ENCODE measurements around the gene PTPN14.
A peak's percentile ranks its signal among the peaks of the same experiment; 100 is the strongest.
"Not testable (repeated sequence)": the region's sequence is repeated elsewhere in the genome, so short reads cannot be mapped to it uniquely, and the experiment has no call there.

Gene PTPN14

DNA sequence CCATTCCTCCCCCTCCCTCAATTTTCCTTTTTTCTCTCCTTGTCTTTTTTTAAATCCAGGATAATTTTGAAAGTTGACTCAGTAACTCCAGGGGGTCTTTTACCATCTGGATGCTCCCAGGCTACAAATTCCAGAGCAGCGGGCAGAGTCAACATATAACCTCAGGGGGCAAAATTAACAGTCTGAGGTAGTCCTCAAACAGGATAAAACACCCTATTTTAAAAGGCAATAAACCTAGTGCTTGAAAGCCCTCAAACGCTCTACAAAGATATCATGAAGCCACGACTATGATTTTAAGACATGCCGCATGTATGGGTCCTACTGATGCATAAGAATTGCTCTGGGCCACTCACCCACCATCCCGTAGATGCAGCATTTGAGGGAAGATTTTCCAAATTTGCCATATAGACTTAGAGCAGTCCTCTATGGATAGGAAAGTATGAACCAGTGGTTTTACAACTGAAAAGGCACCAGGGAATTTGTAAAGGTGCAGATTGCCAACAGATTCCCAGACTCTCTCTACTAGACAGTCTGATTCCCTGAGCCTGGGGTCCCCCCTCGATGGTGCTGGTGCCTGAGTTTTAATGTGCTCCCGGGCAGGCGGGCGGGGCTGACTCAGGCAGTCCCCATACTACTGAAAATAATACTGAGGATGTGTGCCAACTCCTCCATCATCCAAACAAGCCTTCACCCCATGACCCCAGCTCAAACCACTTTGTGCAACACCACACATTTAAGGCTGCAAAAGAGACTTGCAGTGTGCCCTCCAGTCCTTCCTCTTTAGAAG lies 37.2 kb downstream of the PTPN14 start:
- FAIRE-seq (no peak), DNase-seq (ENCODE audit: extremely low spot score, insufficient read length, low read depth) (no peak)

DNA sequence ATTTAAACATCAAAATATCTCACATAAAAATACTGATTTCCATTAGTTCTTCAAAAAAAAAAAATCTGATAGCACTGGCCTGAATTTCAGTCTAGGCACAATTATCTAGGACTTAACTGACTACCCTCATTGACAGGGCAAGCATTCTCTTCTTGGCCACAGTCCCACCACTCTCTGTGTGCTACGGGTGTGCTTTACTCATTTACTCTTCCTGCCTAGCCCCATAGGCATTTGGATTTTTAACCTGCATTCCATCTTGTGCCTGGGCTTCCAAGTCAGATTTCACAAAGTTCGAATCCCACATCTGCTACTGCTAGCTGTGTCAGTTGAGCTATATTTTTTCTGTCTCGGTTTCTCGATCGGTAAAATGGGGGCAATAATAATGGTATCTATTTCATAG lies 38.0 kb downstream of the PTPN14 start:
- no peak for DNase-seq (ENCODE audit: extremely low spot score, insufficient read length, low read depth)
- no peak for FAIRE-seq

DNA sequence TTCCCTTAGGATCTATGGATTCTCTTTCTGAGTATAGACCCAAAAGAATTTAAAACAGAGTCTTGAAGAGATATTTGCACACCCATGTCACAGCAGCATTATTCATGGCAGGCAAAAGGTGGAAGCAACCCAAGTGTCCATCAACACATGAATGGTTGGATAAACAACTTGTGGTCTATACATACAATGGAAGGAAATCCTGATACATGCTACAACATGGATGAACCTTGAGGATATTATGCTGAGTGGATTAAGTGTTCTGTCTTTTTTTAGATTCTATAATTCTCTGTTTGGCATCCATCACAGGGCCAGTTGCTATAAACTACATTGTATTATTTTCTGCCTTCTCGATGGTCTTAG lies 39.8 kb downstream of the PTPN14 start:
- DNase-seq (ENCODE audit: extremely low spot score, insufficient read length, low read depth) (no peak), FAIRE-seq (no peak)

DNA sequence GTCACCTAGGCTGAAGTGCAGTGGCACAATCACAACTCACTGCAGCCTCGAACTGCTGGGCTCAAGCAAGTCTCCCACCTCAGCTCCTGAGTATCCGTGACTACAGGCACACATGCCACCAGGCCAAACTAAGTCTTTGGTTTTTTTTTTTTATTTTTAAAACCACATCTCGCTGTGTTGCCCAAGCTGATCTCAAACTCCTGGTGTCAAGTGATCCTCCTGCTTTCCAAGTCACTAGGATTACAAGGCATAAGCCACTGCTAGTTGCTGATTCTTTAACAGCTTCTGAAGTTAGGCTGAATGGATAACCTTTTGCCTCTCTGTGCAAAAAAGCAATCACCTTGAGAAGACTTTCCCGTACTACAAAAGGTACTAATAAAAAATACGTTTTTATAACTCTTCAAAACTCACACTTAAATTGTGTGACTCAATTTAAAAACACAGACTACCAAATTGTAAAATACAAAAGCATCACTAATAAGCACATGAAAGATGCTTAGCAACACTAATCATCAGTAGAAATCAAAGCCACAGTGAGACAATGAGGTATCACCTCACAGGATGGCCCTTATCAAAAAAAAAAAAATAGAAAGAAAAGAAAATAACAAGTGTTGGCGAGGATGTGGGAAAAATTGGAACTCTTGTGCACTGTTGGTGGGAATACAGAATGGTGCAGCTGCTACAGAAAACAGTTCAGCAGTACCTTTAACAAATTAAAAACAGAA lies 40.3 kb downstream of the PTPN14 start:
- no peak for DNase-seq (ENCODE audit: extremely low spot score, insufficient read length, low read depth)
- peak; percentile 5 for FAIRE-seq

DNA sequence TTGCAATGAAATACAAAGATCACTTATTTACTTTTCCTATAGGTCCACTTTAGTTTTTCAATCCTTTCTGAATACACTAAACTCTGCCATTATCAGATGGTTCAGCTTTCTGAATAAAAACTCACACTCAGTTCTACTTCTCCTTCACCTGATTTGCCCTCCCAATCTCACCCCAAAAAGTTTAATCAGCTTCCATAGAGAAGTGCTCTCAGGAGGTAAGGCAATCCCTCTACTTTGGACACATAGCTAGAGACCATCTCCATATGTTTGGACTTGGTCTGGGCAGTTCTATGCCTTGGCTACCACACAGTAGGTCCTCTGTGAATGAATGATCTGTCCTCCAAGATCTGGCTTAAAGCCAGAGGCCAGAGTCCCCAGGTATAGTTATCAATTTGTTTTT lies 40.9 kb downstream of the PTPN14 start:
- FAIRE-seq (no peak), DNase-seq (ENCODE audit: extremely low spot score, insufficient read length, low read depth) (no peak)

DNA sequence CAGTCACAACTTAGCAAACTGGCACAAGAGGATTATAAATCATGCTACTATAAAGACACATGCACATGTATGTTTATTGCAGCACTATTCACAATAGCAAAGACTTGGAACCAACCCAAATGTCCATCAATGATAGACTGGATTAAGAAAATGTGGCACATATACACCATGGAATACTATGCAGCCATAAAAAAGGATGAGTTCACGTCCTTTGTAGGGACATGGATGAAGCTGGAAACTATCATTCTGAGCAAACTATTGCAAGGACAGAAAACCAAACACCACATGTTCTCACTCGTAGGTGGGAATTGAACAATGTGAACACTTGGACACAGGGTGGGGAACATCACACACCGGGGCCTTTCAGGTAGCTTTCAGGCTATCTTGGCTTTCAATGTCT lies 41.8 kb downstream of the PTPN14 start:
- not testable (repeated sequence) for FAIRE-seq; DNase-seq (ENCODE audit: extremely low spot score, insufficient read length, low read depth)

DNA sequence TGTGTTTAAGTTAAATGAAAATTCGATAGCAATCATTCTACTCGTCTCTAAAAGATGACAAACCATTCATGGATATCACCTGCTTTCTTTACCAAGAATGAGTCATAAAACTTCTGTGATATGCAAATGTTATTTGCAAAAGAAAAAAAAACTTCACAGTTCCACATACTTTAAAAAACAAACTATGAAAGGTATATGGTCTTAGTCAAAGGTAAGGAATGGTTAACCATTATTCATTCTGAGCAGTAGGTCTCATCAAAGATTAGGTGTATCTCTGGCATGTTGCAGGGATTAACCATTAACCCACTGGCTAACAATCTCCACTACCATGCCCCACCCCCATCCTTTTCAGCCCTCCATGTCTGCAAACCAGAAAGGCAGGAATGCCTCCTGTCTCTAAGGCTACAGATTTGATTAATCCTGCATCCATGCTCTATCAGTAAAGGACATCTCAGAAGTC lies 44.4 kb downstream of the PTPN14 start:
- FAIRE-seq (no peak), DNase-seq (ENCODE audit: extremely low spot score, insufficient read length, low read depth) (peak; percentile 11)

DNA sequence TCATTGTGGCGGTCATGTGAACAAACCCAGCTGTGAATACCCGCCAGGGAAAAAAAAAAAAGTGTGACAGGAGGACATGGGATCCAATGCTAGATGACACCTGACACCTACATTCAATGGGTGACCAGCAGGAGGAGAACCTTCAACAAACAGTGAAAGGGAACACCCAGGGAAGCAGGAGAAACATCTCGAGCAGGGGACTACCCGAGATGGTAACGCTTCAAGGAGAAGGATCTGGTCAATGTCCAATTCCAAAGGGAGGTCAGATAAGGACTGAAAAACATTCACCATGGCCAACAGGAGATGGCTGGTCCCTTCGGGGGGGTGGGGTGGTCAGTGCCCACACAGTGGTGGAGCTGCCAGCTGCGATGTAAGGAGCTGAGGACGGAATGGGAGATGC lies 46.3 kb downstream of the PTPN14 start:
- DNase-seq (ENCODE audit: extremely low spot score, insufficient read length, low read depth) (no peak), FAIRE-seq (no peak)

DNA sequence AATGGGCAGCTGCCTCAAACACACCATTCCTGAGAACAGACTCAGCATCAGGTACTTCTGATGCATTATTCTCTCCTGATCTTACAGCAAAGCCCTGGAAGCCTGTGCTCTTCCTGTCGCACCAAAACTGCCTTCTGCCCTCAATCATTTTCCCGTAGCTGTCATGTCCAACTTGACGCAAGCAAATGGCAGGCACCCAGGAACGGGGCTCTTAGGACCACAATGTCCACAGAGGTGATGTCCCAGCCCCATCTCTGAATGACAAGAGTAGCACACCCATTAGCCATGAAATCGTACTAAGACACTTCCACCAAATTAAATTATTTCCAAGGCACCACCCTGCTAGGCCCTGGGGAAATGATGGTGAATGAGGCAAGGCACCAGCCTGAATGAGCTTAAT lies 47.1 kb downstream of the PTPN14 start:
- FAIRE-seq, result no peak
- DNase-seq (ENCODE audit: extremely low spot score, insufficient read length, low read depth), result no peak

DNA sequence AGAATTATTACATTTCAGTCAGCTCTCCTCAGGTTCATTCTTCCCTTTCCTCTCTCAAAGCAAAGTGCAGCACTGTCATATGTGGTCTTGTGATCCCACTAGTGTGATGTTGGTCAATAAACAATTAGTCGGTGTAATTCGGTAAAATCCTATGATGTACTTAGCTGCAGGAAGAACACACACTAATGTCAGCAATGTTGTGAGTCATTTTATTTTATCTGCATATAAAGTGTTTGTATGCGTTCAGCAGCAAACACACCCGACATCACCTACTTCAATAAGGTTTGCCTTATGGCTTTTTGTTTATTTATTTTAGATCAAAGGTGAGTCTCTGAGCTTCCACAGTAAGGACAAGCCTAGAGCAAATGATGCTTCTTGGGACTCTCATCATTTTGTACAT lies 47.8 kb downstream of the PTPN14 start:
- no peak for DNase-seq (ENCODE audit: extremely low spot score, insufficient read length, low read depth)
- FAIRE-seq, result no peak

DNA sequence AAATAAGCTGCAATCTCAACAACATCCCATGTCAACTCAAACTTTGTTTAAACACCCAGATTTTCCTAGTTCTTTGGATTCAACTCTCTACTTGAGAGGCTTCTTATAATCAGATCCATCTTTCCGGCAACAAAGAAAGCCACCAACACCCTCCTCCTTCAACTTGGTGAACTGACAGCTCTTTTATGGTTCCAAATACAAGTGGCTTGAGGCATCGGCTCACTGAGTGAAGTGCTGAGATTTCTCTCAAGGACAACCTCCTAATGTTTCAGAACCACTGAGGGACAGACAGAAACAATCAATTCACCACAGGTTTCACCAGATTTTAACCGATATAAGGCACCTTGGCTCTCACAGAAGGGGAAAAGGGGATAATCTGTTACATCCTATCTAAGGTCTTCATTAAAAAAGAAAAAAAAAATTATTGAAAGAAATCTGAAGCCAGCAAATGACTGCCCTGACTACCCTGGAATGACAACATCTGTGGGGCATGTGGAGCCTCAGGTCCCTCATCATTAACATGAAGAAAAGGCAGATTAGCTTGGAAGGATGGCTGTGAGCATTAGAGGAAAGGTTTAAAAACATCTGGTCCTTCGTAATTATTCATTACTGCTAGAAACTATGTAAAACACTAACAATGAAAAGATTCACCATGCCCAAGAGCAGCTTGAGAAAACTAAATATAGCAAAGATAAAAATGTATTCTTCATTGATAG lies 50.9 kb downstream of the PTPN14 start:
- DNase-seq (ENCODE audit: extremely low spot score, insufficient read length, low read depth), result no peak
- no peak for FAIRE-seq

DNA sequence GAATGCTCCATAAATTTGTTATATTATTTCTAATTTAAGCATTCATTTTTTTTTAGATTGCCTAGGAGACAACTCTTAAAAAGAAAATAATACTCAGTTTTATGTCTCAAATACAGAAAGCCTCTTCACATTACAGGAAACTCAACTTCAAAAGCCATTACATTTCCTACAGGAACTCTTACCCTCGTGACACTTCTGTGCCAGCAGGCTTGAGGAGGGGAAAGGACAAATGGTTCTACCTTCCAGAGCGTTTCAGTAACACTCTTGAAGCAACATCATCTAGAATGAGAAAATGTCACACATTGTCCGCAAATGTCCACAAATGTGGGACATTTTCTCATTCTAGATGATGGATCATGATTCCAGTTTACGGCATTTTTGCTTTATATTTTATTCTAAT lies 51.7 kb downstream of the PTPN14 start:
- FAIRE-seq (no peak), DNase-seq (ENCODE audit: extremely low spot score, insufficient read length, low read depth) (no peak)

DNA sequence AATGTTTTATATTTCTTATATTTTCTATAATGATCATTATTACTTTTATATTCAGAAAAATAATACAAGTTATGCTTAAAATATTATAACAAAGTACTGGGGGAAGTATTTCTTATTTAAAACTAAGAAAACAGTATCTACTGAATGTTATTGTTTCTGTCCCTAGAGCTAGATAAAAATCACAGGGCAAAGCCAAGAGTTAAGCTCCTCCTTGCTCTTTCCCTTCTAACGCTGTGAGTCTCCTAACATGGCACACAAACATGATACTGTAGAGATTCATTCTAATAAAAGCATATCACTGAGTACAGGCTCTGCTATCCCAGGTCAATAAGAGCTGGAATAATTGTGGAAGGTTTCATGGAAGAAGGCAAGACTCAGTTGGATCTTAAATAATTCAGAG lies 53.4 kb downstream of the PTPN14 start:
- DNase-seq (ENCODE audit: extremely low spot score, insufficient read length, low read depth) (no peak), FAIRE-seq (no peak)

DNA sequence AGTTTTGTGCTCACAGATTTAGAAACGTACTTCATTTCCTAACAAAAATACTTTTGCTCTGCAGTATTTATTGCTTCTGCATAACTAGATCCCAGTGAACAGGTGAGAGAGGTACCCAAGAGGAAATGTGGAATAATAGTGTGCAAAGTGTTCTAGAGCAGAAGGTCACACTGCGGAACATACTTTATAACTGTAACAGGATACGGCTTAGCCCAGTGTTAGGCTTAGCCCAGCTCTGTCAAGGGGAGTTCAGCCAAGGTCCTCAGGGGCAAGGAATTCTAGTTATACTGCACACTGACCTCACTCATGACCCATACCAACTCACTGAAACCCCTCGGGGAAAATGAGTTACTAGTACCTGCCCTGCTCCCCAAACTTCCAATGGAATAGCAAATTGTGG lies 55.3 kb downstream of the PTPN14 start:
- DNase-seq (ENCODE audit: extremely low spot score, insufficient read length, low read depth), result no peak
- no peak for FAIRE-seq

DNA sequence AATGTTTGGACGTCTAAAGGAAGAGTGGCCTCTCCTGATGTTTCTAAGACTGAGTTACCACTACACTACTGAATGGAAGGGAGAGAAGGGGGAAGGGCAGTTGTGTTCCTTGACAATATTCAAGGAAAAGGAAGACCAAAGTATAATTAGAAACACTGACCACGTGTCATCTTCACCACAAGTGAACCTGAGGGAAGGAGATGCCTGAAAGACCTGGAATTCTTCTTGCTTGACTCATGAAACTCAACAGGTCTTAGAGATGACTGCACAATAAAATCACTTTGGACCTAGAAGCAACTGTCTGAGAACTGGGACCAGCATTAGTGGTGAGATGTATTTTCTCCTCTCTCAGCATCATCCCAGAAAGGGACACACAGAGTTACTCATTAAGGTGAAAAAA lies 56.7 kb downstream of the PTPN14 start:
- DNase-seq (ENCODE audit: extremely low spot score, insufficient read length, low read depth), result no peak
- no peak for FAIRE-seq

DNA sequence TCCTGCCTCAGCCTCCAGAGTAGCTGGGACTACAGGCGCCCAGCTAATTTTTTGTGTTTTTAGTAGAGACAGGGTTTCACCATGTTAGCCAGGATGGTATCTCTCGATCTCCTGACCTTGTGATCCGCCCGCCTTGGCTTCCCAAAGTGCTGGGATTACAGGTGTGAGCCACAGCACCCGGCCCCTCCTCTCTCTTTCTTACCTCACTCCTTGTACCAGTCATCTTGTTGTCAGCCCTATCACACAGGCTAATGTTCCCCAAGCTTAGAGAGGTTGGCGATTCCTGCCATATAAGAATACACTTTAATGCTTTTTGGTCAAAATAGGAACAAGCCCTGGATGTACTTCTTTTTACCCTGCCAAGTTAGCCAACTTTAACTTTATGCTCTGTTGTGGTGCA lies 57.2 kb downstream of the PTPN14 start:
- DNase-seq (ENCODE audit: extremely low spot score, insufficient read length, low read depth); FAIRE-seq: not testable (repeated sequence)

DNA sequence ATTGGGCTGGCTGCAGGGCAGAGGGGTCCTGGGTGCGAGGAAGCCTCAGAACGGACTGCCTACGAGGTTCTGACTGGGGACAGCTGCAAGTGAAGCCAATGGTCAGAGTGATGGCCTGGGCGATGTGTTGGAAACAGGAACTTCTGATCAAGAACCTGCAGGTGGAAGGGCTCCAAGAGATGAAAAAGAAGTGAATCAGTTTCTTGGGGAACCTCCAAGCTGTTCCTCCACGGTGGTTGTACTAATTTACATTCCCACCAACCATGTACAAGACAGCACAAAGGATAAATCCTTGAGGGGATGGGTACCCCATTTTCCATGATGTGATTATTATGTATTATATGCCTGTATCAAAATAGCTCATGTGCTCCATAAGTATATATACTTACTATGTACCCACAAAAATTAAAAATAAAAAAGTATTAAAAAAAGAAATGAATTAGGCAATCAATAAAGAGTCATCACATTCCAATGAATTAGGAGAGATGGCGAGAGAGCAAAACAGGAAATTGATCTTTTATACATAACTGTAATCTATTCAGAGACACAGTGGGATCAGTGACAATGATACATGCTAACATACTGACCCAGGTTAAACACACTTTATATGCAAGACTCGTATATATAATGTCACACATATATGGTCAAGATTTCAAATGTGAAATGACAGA lies 58.1 kb downstream of the PTPN14 start:
- FAIRE-seq (no peak), DNase-seq (ENCODE audit: extremely low spot score, insufficient read length, low read depth) (no peak)

DNA sequence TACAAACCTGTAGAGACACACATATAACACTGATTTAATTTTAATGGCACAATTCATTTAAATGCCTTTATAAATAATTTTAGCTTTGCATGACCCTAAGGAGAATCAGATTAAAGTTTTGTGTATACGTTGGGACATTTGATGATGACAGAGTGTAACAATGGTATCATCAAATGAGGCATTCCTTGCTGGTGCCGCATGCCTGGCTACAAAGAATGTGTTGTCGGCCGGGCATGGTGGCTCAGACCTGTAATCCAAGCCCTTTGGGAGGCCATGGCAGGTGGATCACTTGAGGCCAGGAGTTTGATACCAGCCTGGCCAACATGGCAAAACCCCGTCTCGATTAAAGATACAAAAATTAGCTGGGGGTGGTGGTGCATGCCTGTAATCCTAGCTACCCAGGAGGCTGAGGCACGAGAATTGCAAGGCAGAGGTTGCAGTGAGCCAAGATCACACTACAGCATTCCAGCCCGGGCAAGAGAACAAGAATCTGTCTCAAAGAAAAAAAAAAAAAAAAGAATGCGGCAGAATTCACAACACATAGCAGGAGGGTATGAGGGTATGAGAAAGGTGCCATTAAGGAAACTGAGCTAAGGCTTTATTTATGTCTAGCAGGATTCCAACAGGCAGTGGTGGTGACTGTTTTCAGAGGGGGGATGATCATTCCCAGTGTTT lies 58.9 kb downstream of the PTPN14 start:
- DNase-seq (ENCODE audit: extremely low spot score, insufficient read length, low read depth) (no peak), FAIRE-seq (no peak)

DNA sequence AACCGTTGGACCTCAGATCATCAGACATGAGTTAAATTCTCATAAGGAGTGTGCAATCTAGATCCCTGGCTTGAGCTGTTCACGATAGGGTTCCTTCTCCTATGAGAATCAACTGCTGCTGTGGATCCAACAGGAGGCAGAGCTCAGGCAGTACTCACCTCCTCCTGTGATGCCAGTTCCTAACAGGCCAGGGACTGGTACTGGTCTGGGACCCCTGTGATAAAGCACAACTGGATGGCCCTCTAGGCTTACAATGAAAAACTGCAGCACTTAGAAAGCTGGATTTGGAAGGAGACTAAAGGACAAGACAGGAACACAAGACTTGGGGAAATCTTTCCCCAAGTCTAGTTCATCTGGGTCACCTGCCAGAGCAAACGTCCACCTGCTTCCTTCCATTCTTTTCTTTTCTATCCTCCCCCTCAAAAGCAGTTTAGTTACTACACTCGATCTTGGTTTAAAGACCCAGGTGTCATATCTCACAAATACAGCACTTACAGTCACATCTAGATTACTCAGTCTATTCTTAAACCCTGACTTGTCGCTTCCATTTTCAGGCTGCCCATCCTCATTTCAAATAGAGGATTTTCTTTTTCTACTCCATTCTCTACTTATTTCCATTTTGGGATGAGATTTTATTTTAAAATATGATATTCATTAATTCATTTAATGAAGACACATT lies 59.8 kb downstream of the PTPN14 start:
- FAIRE-seq (no peak), DNase-seq (ENCODE audit: extremely low spot score, insufficient read length, low read depth) (no peak)
